Right lobe of liver (tissue), 6 donors: Measurements from ENCODE around the gene YJEFN3. TPM values are rescaled to one million over a fixed set of nuclear protein-coding genes. Genes with fewer than 3 reads are reported as not detected.

Experiments used
- ATAC-seq, 4 donors: fragments of 200-7000 bp; cut with Tn5 transposase; one replicate each; pipeline ENCODE4 v1.9.1; 2020; ENCODE audit warnings: mild to moderate bottlenecking in 4 of 4, moderate library complexity in 4 of 4
- DNase-seq, 3 donors: peaks; one replicate each; pipeline ENCODE4 v3.0.0-alpha.2; 2020
- H3K27ac ChIP-seq, 3 donors: fragments of 200-600 bp; one replicate each; pipeline ENCODE4 v1.8.0; 2022
- H3K27me3 ChIP-seq, 2 donors: fragments of 200-600 bp; one replicate each; pipeline ENCODE4 v1.8.0; 2022
- H3K36me3 ChIP-seq, 4 donors: fragments of 200-600 bp; sonication (generic) in 1 of 4; one replicate each; pipeline versions ENCODE4 v1.5.1 to v1.8.0; 2017 to 2022; ENCODE audit warnings: control low read depth in 1 of 4
- H3K4me1 ChIP-seq, 4 donors: fragments of 200-600 bp; sonication (generic) in 1 of 4; one replicate each; pipeline versions ENCODE4 v1.5.1 to v1.8.0; 2017 to 2022; ENCODE audit warnings: control low read depth in 1 of 4
- H3K4me3 ChIP-seq, 3 donors: fragments of 200-600 bp; one replicate each; pipeline ENCODE4 v1.8.0; 2022
- H3K9me3 ChIP-seq, 4 donors: fragments of 200-600 bp; sonication (generic) in 1 of 4; one replicate each; pipeline versions ENCODE4 v1.5.1 to v1.8.0; 2017 to 2022; ENCODE audit warnings: control low read depth in 1 of 4
- CTCF ChIP-seq, 4 donors: fragments of 200-600 bp in 3 of 4; fragments of 450-650 bp in 1 of 4; IDR thresholded peaks; one replicate each; pipeline versions ENCODE4 v1.5.1 to v1.8.0; 2016 to 2022; ENCODE audit warnings: antibody characterized with exemption in 4 of 4, mild to moderate bottlenecking in 2 of 4
- POLR2A ChIP-seq: fragments of 450-650 bp; IDR thresholded peaks from one replicate; pipeline ENCODE4 v1.6.1; 2017; ENCODE audit warnings: antibody characterized with exemption, mild to moderate bottlenecking
- WGBS: methylation state at CpG from one replicate; pipeline ENCODE4 v1.1.6; 2018; ENCODE audit warnings: low coverage, low lambda C conversion rate; ENCODE audit not compliant: insufficient coverage; ENCODE audit errors: missing lambda C conversion rate; 5-methylcytosine and 5-hydroxymethylcytosine counted together
- intact Hi-C, 2 donors: fragments of 100-400 bp; cut with DNase I; formaldehyde crosslinking; loops; one replicate each; pipeline versions ENCODE4 v1.11.2 to v1.14.1; 2022
- total RNA-seq, 6 experiments: library from RNA; depleted of rRNA in 2 of 6; stranded (reverse); fragments of >200 nt in 2 of 6; fragmentation: NEBNext Ultra II Directional in 3 of 6; extraction: Animal tissue kit (Norgen Biotek cat#: 25700) in 3 of 6; gene quantifications; one replicate each; pipeline versions ENCODE4 v1.1.0 to v1.2.4, GENCODE V29; 2016 to 2023
- donor health status: DM: no; HTN: yes; CAD: no.
- donor health status: DM: no; HTN: no; CAD: no.
- donor health status: DM: no; HTN: no; CAD: no.
- donor health status: DM: no; HTN: yes; CAD: no.
- donor health status: DM: no; HTN: yes; CAD: no.

The YJEFN3 gene
- total RNA-seq, 6 experiments from 2014 or later: 0.31 to 4.2 (median 1.8) TPM

- WGBS: 59% methylated on average over 5 of the region's 6 CpGs
- no peak for ATAC-seq
- Histone ChIP-seq H3K9me3 (no peaks in the 10 kb centered on the region), H3K27ac (no peak overlapping the region), H3K4me1 (peaks cover 0 to 2% (median 0%) of the 10 kb centered on the region in 4 donors), H3K36me3 (peaks cover 0 to 11% (median 6%) of the 10 kb centered on the region in 4 donors), H3K4me3 (no peak overlapping the region), H3K27me3 (no peaks in the 10 kb centered on the region)
- intact Hi-C loops: no loop called here
- DNase-seq: no peak
- no peak for TF ChIP-seq CTCF (IDR thresholded peaks at IDR 0.05)
- no peak for TF ChIP-seq POLR2A
Measured at GRCh38 chr19:19510432-19510831, 18.3 kb upstream of the YJEFN3 start.

DNA sequence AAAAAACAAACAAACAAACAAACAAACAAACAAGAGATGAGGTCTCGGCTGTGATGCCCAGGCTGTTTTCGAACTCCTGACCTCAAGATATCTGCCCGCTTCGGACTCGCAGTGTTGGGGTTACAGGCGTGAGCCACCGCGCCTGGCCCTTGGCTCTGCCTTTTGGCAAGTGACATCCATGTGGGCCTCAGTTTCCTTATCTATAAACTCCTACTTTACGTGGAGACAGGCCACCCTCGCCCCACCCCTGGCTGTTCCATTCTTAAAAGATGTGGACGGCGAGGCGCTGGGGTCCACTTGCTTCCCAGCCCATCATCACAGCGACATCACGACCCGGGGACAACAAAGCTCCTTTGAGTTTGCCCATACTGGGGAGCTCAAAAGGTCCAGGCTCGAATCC lies 15.0 kb upstream of the YJEFN3 start:
- Histone ChIP-seq H3K4me3 (no peak overlapping the region), H3K4me1 (peaks cover 0 to 14% (median 0%) of the 10 kb centered on the region in 4 donors), H3K36me3 (no peaks in the 10 kb centered on the region), H3K27ac (no peak overlapping the region), H3K27me3 (no peaks in the 10 kb centered on the region), H3K9me3 (no peaks in the 10 kb centered on the region)
- 81% methylated on average over 15 of the region's 17 CpGs for WGBS
- no peak for DNase-seq
- ATAC-seq: no peak
- intact Hi-C loops: no loop called here
- TF ChIP-seq POLR2A (no peak), CTCF (IDR thresholded peaks at IDR 0.05) (no peak)

DNA sequence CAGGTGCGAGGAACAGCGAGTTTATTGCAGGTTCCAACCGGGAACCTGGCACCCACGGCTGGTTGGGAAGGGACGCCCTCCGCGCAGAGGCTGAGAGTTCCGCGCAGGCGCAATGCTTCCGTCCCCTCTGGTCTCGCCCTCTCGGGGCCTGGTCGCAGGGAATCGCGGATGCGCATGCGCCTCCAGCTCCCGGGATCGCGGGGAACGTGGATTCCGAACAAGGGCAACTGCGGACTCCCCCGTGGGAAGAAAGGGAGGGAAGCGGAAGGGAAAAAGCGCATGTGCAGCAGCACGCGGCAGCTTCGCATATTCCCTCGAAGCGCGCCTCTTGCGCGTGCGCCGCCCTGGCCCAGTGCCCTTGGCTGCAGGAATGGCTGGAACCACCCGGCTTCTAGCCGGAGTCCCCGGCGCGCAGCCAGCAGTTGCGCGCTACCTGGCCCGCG lies 14.5 kb upstream of the YJEFN3 start:
- no peak overlapping the region for H3K4me3 ChIP-seq
- H3K36me3 ChIP-seq: no peaks in the 10 kb centered on the region
- no peaks in the 10 kb centered on the region for H3K27me3 ChIP-seq
- DNase-seq: peak; percentile 80 to 84 (median 81)
- peak; percentile 24 to 49 (median 34) for ATAC-seq
- TF ChIP-seq CTCF (IDR thresholded peaks at IDR 0.05) (no peak), POLR2A (no peak)
- peaks cover 0 to 14% (median 0%) of the 10 kb centered on the region in 4 donors for H3K4me1 ChIP-seq
- intact Hi-C loops: no loop called here
- no peaks in the 10 kb centered on the region for H3K9me3 ChIP-seq
- 61% methylated on average over 28 of the region's 46 CpGs for WGBS
- no peak overlapping the region for H3K27ac ChIP-seq

DNA sequence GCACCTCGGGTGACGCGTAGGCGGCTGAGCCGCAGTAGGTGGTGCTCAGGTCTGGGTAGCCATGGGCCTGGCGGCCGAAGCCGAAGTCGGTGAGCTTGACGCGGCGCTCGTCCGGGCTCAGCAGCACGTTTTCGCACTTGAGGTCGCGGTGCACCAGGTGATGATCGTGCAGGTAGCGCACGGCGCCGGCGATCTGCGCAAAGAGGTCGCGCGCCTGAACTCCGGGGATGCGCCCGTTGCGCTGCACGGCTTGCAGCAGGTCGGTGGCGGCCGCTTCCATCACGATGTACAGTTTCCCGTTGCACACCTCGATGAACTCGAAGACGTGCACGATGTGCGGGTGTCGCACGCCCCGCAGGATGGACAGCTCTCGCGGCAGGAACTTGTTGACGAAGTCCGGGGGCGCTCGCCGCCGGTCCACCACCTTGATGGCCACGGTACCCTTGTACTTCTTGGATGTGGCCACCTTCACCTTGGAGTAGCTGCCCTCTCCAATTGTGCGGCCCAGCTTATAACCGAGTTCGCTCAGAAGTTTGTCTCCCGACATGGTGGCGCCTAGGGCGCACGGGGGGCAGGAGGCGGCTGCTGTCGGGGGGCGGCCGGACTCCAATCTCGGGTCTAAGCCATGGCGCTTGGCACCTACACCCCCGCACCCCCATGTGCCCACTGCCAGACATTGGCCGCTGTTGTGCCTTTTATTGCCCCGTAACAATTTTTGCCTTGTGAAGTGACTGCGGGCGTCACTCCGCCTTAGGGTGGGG lies 13.7 kb upstream of the YJEFN3 start, which contains the start of gene TSSK6:
Gene TSSK6 (minus strand): TSS at position 668 of the 761 bp plus-strand sequence. CDS start 121 bp downstream, at position 547.
- ATAC-seq (no peak), DNase-seq (no peak)
- Histone ChIP-seq H3K4me3 (peak within 1 kb of the TSS; percentile 77 to 92 (median 91)), H3K27ac (peak within 1 kb of the TSS; percentile 61 to 80 (median 75)), H3K4me1 (peaks cover 0 to 14% (median 0%) of the 10 kb centered on the region in 4 donors), H3K36me3 (peaks cover 0 to 2% (median 0%) of the 10 kb centered on the region in 4 donors), H3K27me3 (no peaks in the 10 kb centered on the region), H3K9me3 (no peaks in the 10 kb centered on the region)
- intact Hi-C loops: no loop called here
- no peak for TF ChIP-seq POLR2A
- no peak for TF ChIP-seq CTCF (IDR thresholded peaks at IDR 0.05)
- WGBS: 90% methylated on average over 10 of the region's 74 CpGs
